ENCODE data around the gene SLC6A12.

DNA sequence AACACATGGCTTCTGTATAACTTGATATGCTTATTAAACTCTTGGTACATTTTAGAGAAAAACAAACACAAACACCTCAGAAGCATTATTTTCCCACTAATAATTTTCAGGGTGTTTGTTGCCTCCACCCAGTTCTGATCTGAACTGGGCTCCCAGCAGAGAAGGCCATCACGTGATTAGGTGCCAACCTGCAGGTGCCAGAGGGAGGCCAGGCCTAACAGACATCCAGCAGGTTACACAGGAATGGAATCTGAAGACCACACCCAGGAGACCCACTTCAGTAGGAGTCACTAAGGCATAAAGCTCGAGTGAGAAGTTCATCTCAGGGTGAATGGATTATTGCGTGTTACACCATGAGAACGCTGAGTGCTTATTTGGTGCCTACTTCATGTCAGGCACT, 8.9 kb downstream of the SLC6A12 start:
- no peak for TF ChIP-seq CTCF (IDR thresholded peaks at IDR 0.05)
- no peak for TF ChIP-seq POLR2A (IDR thresholded peaks at IDR 0.05)

Data from body of pancreas (tissue), 4 donors.